ENCODE results near the gene GABRD. TPM values are rescaled to one million over a fixed set of nuclear protein-coding genes. Genes with fewer than 3 reads are reported as not detected.
A peak's percentile ranks its signal among the peaks of the same experiment; 100 is the strongest.
"Not testable (repeated sequence)": the region's sequence is repeated elsewhere in the genome, so short reads cannot be mapped to it uniquely, and the experiment has no call there.

Gene GABRD, protein sequence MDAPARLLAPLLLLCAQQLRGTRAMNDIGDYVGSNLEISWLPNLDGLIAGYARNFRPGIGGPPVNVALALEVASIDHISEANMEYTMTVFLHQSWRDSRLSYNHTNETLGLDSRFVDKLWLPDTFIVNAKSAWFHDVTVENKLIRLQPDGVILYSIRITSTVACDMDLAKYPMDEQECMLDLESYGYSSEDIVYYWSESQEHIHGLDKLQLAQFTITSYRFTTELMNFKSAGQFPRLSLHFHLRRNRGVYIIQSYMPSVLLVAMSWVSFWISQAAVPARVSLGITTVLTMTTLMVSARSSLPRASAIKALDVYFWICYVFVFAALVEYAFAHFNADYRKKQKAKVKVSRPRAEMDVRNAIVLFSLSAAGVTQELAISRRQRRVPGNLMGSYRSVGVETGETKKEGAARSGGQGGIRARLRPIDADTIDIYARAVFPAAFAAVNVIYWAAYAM
- polyA plus RNA-seq (ENCODE audit: insufficient read length in 10 of 10) = 1 to 10 TPM in 4 of 10 donors, under 1 TPM in 6; 0.41 to 2.1 (median 0.93) TPM
- long read RNA-seq, donor 1 = 0 reads
- long read RNA-seq, donor 2 = 0 reads
- long read RNA-seq, donor 3 = 0 reads
- long read RNA-seq, donor 4 = 0 reads
- long read RNA-seq, donor 5, partial matches to known transcripts = 0 of 1 reads
- long read RNA-seq, donor 5, other reads (novel, unspliced or antisense) = 0 of 1 reads
- long read RNA-seq, donor 6 = 0 reads
- long read RNA-seq, donor 7 = 0 reads
- long read RNA-seq, donor 8 = 0 reads
- long read RNA-seq, donor 9, partial matches to known transcripts = 0 of 1 reads
- long read RNA-seq, donor 9, other reads (novel, unspliced or antisense) = 0 of 1 reads

DNA sequence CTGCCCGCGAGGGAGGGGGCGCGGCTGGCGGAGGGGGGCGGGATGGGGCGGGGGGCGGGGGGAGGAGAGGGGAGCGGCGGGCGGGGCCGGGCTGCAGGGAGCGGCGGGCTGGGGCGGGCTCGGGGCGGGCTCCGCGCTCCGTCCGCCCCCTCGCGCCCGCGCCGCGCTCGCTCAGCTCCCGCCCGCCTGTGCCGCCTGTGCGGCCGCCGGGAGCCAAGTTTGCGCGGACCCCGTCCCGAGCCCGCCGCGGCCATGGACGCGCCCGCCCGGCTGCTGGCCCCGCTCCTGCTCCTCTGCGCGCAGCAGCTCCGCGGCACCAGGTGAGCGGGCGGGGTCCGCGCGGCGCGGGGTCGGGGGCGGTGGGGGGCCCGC lies at the start of gene GABRD:
TSS of gene GABRD (plus strand) at position 174 of the 372 bp plus-strand sequence. CDS start at position 253, 79 bp downstream.
- peak in 1 of 3 donors; percentile 42 for DNase-seq

DNA sequence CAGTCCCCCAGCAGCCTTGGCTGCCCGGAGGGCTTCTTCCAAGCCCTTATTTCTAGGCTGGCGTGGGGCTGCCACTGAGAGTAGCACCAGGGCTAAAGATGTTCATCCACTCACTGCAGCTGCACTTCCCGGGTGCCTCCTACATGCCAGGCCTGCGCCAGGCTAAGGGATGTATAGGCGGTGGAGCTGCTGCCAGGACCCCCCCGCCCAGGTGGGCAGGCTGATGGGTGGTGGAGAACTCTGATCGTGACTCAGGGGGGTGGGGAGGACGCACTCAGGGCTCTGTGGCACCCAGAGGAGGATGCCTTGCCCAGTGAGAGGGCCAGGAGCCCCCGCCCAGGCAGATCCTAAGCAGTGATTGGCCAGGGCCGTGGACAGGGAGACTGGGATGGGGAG lies 49.6 kb upstream of the GABRD start:
- no peak for DNase-seq

DNA sequence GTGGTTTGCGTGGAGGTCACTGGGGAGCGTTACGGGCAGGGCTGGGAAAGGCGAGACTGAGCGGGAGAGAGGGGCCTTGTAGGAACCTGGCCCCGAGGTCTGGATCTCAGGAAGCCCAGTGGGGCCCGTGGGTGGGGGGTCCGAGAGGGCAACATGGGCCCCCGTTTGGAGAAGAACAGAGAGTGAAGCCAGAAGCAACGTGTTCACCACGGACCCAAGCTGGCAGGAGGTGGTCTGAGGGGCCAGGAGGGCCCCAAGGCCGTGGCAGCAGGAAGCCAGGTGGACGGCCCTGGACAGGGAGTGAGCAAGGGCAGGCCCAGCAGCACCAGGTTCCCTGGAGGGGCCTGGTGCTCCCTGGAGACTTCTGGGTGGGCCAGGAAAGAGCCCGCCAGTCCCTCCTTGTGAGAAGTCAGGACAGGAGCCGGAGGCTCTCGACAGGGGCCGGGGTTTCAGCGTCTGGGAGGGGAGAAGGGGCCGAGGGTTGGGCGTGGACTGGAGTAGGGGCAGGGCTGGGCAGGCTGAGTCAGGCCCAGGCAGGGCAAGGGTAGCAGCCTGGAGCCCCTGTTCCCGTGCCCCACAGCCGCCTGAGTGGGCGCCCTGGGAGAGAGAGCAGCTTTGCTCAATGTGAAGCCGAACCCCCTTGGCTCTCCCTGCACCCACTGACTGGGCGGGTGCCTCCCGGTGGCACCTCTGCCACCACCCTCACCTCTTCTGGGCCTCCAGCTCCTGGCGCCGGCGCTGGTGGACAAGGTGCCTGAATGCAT lies 49.0 kb upstream of the GABRD start:
- DNase-seq = no peak

DNA sequence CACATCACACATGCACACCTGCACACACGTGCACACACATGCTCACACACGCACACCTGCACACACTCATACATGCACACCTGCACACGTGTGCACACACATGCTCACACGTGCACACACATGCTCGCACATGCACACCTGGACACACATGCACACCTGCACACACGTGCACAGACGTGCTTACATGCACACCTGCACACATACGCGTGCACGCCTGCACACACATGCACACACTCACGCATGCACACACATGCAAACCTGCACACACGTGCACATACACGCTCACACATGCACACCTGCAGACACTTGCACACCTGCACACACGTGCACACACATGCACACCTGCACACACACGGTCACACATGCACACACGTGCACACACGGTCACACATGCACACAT lies 48.1 kb upstream of the GABRD start:
- no peak for DNase-seq

DNA sequence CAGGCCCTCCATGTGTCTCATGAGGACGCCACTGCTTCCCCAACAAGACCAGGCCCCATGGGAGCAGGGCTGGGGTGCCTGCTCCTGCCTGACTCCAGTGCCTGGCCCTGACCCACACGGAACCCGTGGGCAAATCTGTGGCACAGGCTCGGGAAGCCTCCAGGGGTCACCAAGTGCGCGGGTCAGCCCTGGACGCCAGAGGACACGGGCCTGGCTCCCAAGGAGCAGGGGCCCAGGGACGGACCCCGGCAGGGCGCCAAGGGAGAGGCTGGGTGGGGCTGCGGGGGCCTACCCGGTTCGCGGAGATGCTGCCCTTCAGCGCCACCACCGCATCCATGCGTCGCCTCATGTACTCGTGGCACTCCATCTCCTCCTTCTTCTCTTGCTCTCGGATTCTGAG lies 47.5 kb upstream of the GABRD start:
- DNase-seq = no peak

DNA sequence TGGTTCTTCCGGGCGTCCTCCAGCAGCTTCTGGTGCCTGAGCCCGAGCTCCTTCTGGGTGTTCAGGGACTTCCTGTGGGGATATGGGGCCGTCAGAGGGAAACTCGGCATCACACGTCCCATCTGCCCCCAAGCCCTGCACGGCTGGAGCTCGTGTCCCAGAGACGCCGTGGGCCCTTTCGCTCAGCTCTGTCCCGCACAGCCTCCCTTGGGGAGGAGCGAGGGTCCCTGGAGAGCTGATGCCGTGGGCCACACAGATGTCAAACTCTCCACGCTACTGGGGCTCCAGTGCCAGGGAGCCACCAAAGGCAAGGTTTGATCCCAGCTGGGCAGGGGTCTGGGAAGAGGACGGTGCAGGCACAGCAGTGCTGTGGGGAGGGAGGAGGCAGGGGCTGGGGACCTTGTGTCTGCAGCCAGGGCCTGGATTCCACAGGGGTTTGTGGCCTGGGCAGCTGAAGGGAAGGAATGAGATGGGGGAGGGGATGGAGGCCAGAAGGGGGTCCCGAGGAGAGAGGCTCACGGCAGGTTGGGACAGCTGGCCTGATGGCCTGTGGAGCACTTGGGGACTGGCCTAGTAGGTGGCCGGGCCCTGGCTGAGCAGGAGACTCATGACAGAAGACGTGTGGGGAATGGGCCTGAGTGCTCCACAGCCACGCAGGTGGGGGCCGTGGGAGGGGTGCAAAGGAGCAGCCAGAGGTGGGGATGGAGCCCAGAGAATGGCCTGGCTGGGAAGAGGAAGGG lies 46.0 kb upstream of the GABRD start:
- DNase-seq = no peak

DNA sequence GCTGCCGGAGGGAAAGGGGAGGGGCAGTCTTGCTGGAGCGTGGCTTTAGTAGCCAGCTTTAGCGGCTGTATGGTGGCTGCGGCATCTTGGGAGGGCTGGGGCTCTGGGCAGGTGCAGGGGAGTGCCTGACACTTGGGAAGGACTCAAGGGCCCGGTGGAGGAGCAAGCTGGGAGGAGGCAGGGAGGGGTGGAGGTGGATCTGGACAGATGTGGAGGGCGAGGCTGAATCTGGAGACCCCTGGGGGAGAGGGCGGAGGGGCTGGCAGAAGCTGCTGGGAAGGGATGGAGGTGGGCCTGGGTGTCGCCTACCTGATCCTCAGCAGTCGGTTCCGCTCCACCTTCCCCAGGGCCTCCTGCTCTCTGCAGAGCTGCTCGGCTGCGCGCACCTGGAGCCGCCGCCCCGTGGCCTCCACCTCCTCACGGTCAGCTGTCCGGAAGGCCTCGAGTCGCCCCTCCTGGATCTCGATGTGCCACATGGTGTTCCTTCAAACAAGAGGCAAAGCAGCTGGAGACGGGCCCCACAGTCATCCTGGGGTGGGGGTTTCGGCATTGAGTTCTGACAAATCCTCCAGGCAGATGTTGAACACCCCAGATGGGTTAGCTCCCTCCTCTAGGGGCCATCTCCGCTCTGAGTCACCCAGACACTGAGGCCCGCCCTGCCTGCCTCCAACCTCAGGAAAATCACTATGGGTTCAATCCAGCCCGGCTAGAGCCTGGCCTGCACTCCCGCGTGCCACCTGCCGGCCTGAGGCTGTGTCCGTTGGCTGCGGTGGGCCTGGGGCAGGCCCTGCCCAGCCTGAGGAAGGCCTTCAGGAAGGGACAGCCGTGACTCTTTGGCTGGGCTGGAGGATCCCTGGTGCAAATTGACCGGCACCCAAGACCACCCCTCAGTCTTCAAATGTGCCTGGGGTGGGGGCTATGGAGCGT lies 45.2 kb upstream of the GABRD start:
- DNase-seq = no peak

DNA sequence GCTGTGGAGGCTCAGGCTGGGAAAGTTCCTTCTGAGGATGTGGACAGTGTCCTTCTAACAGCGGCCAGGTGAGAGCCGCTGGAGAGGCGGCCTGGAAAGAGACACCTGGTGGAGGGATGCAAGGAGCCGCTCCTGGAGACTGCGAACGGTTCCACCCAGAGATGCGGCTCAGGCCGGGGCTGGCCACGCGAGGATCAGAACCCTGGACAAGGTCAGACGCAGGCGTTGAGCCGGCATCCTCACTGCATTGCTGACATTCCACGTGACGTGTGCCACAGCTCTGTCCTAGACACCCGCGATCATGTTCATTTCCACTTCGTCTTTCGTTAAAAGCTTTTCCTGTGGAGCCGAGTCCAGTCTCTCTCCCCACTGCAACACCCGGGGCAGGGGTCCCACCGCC lies 44.3 kb upstream of the GABRD start:
- DNase-seq = no peak

DNA sequence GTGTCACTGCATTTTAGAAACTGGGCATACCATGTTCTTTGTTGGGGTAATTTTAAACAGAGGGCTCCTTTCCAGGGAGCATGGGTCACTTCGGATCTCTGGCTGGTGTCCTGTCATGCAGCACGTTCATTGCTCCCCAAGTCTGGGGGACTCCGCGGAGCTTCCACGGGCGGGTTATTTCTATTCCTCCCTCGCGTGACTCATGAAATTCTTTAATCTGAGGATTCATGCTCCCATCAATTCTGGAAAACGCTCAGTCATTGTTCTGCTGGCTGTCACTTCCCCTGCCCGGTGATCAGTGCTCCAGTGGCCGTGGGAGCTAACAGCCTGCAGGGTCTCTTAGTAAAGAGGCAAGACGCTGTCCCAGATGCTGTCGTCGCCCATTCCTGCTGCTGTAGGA lies 43.6 kb upstream of the GABRD start:
- no peak for DNase-seq

DNA sequence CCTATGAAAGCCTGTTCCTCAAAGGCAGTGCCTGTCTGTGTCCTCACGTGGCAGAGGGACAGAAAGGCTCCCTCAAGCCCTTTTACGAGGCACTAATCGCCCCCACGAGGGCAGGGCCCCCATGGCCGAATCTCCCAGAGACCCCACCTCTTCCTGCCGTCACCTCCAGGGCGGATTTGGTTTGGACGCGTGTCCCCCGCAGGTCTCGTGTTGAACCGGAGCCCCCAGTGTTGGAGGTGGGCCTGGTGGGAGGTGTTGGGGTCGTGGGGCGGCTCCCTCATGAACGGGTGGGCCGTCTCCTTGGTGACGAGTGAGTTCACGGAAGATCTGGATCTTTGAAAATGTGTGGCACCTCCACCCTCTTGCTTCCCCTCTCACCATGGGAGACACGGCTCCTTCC lies 43.1 kb upstream of the GABRD start:
- no peak for DNase-seq

DNA sequence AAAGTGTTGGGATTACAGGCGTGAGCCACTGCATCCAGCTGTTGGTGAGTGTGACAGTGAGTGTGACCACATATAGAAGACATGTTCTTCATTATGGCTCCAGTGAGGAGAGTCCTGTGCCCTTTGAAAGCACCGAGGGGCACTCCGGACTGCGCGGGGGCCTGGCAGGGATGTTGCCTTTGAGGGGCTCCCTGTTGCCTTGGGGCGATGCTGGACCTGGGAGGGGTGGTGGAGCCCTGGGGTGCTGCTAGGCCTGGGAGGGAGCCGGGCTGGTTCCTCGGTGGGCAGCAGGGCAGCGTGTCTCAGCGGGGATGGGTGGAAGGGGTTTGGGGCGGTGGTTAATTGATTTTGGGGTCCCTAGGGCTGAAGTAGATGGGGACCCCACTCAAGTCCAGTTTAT lies 41.0 kb upstream of the GABRD start:
- no peak for DNase-seq

DNA sequence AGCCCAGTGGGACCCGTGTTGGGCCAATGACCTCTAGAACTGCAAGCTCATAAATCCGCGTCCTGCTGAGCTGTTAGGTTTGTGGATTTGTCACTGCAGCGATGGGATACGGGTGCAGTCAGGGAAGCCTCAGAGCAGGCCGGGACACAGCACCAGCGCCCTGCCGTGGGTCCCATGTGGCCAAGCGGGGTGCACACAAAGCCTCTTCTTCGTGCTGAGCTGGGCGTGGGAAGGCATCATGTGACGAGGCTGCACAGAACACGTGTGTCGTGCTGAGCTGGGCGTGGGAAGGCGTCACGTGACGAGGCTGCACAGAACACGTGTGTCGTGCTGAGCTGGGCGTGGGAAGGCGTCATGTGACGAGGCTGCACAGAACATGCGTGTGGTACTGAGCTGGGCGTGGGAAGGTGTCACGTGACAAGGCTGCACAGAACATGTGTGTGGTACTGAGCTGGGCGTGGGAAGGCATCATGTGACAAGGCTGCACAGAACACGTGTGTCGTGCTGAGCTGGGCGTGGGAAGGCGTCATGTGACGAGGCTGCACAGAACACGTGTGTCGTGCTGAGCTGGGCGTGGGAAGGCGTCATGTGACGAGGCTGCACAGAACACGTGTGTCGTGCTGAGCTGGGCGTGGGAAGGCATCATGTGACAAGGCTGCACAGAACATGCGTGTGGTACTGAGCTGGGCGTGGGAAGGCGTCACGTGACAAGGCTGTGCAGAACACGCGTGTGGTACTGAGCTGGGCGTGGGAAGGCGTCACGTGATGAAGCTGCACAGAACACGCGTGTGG lies 40.3 kb upstream of the GABRD start:
- not testable (repeated sequence) for DNase-seq

DNA sequence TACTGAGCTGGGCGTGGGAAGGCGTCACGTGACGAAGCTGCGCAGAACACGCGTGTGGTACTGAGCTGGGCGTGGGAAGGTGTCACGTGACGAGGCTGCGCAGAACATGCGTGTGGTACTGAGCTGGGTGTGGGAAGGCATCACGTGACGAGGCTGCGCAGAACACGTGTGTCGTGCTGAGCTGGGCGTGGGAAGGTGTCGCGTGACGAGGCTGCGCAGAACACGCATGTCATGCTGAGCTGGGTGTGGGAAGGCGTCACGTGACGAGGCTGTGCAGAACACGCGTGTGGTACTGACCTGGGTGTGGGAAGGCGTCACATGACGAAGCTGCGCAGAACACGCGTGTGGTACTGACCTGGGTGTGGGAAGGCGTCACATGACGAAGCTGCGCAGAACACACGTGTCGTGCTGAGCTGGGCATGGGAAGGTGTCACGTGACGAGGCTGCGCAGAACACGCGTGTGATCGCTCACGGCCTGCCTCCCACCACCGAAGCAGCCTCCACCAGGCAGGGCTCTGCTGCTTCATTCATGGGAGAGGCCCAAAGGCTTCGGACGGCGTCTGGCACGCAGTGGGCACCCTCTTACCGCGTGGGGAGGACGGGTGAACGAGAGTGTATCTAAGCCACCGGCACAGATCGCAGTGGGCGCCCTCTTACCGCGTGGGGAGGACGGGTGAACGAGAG lies 39.5 kb upstream of the GABRD start:
- no peak for DNase-seq

DNA sequence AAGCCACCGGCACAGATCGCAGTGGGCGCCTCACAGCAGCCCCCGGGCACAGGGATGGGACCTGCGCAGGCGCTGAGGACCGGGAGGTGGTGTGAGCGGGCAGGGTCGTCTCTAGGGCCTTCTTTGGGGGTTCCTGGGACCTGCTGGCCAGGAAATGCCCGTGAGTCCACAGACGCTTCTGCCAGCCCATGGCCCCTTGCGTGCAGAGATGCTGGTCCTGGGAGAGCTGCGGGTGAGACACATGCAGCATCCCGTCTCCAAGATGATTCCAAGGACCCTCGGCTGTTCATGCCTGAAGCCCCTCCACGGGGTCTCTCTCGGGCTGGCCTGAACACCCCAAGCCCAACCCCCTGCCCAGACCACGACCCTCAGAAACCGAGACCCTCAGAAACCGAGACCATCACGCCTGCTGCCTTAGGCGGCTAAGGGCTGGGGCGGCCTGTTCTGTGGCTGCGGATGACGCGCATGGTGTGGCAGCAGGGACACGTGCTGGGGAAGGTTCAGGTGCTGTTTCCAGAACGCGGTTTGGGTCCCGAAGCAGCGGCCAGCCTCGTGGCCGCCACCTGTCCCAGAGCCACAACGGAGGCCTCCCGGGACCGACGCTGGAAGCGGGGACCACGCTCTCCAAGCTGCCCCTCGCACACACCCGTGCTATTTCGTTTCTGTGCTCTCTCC lies 38.5 kb upstream of the GABRD start:
- DNase-seq = no peak

DNA sequence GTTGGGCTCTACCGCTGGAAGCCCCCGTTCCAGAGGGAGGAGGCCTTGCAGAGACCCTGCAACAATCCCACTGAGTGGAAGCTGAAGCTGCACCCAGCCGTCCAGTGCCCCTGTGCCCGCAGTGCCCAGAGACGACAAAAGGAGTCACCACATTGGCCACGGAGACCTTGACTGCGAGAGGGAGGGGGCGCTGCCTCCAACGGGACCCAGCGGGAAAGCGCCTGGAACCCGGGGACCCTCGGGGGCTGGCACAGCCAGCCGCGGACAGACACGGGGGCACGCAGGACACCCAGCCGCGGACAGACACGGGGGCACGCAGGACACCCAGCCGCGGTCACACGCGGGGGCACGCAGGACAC lies 38.0 kb upstream of the GABRD start:
- no peak for DNase-seq

DNA sequence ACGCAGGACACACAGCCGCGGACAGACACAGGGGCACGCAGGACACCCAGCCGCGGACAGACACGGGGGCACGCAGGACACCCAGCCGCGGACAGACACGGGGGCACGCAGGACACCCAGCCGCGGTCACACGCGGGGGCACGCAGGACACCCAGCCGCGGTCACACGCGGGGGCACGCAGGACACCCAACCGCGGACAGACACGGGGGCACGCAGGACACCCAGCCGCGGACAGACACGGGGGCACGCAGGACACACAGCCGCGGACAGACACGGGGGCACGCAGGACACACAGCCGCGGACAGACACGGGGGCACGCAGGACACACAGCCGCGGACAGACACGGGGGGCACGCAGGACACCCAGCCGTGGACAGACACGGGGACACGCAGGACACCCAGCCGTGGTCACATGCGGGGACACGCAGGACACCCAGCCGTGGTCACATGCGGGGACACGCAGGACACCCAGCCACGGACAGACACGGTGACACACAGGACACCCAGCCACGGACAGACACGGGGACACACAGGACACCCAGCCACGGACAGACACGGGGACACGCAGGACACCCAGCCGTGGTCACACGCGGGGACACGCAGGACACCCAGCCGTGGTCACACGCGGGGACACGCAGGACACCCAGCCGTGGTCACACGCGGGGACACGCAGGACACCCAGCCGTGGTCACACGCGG lies 37.4 kb upstream of the GABRD start:
- DNase-seq = not testable (repeated sequence)

DNA sequence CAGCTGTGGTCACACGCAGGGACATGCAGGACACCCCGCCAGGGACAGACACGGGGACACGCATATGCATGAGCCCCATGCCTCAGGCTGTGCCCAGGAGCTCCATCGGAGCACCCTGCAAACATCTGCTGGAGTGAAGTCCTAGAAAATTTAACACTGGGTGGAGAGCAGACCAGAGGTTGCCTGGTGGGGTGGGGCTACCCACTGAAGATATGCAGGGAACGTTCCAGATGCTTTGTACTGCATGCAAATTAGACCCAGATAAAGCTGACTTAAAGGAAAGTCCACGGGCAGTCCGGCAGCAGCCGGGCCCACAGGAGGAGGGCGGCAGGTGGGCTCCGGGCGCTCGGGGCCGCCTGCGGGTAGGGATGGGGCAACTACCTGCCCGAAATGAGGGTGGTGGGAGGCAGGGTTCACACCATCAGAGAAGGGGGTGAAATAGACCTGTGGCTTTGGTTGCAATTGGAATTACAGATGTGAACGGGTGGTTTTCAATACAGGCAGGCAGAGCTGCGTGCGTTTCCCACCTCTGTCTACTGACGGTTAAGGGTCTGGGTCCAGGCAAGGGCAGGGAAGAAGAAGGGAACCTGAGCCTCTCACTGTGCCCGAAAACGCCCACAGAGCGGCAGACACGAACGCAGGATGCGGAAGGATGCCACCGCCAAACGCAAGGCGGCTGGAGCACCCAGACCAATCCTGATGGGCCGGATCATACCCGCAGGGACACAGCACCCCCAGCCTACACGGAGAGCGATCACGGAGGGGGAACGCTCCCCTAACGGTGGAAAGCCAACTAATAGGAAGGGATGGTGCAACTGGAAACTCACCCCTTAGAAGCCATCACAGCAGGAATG lies 36.5 kb upstream of the GABRD start:
- DNase-seq = no peak
